CD14-positive monocyte (primary cell): ENCODE measurements around the gene SPATS2. TPM values are rescaled to one million over a fixed set of nuclear protein-coding genes. Genes with fewer than 3 reads are reported as not detected.

Experiments
- DNase-seq, 3 donors: peaks; one replicate each; pipeline ENCODE4 v3.0.0-alpha.2; 2011 to 2022
- H2AFZ ChIP-seq: 2 replicates; pipeline ENCODE4 v1.6.0; 2012; ENCODE audit warnings: mild to moderate bottlenecking, low read depth, low read length, inconsistent platforms; ENCODE audit not compliant: insufficient read depth, poor library complexity, severe bottlenecking
- H3K27ac ChIP-seq, 2 donors: 1 replicate in 1 of 2; 2 replicates in 1 of 2; pipeline ENCODE4 v1.5.1; 2012 to 2013; ENCODE audit warnings: low read length in 2 of 2, control low read depth in 1 of 2, inconsistent platforms in 1 of 2, low read depth in 1 of 2, mild to moderate bottlenecking in 1 of 2
- H3K27me3 ChIP-seq, 2 donors: one replicate each; pipeline versions ENCODE4 v1.6.0 to v1.6.1; 2011 to 2013; ENCODE audit warnings: low read length in 2 of 2; ENCODE audit not compliant: control insufficient read depth in 2 of 2, insufficient read depth in 2 of 2
- H3K36me3 ChIP-seq, 2 donors: replicated peaks in 1 of 2; 1 replicate in 1 of 2; 2 replicates in 1 of 2; pipeline versions ENCODE4 v1.5.1 to v1.6.1; 2012 to 2013; ENCODE audit warnings: low read length in 2 of 2, control low read depth in 1 of 2, inconsistent platforms in 1 of 2, mild to moderate bottlenecking in 1 of 2; ENCODE audit not compliant: insufficient read depth in 2 of 2, control insufficient read depth in 1 of 2
- H3K4me1 ChIP-seq, 2 donors: 1 replicate in 1 of 2; 2 replicates in 1 of 2; pipeline versions ENCODE4 v1.5.1 to v1.6.1; 2012 to 2013; ENCODE audit warnings: low read length in 2 of 2, control low read depth in 1 of 2, inconsistent platforms in 1 of 2, mild to moderate bottlenecking in 1 of 2, moderate library complexity in 1 of 2; ENCODE audit not compliant: insufficient read depth in 2 of 2, control insufficient read depth in 1 of 2
- H3K4me2 ChIP-seq: replicated peaks from 2 replicates; pipeline ENCODE3; 2012; ENCODE audit warnings: low read length, moderate library complexity, mild to moderate bottlenecking; ENCODE audit not compliant: poor library complexity, severe bottlenecking; ENCODE audit errors: extremely low read depth
- H3K4me3 ChIP-seq, 3 experiments: fragments of 200-600 bp in 1 of 3; sonication (generic) in 1 of 3; replicated peaks in 1 of 3; 1 replicate in 2 of 3; 2 replicates in 1 of 3; pipeline ENCODE4 v1.5.1; 2011 to 2013; ENCODE audit warnings: low read length in 3 of 3, mild to moderate bottlenecking in 3 of 3, control low read depth in 2 of 3, low read depth in 2 of 3, inconsistent platforms in 1 of 3, moderate library complexity in 1 of 3
- H3K79me2 ChIP-seq: 2 replicates; pipeline ENCODE4 v1.6.0; 2012; ENCODE audit warnings: mild to moderate bottlenecking, control low read depth, inconsistent platforms, low read length, moderate library complexity; ENCODE audit not compliant: insufficient read depth
- H3K9ac ChIP-seq: 2 replicates; pipeline ENCODE4 v1.6.0; 2017; ENCODE audit warnings: low read length, mild to moderate bottlenecking; ENCODE audit not compliant: insufficient read depth, poor library complexity, severe bottlenecking
- H3K9me3 ChIP-seq, 2 donors: replicated peaks in 1 of 2; 1 replicate in 1 of 2; 2 replicates in 1 of 2; pipeline versions ENCODE4 v1.5.1 to v1.6.1; 2012 to 2013; ENCODE audit warnings: low read length in 2 of 2, control low read depth in 1 of 2; ENCODE audit not compliant: control insufficient read depth in 1 of 2, insufficient read depth in 1 of 2
- H4K20me1 ChIP-seq: 2 replicates; pipeline ENCODE4 v1.6.0; 2012; ENCODE audit warnings: mild to moderate bottlenecking, low read length, control low read depth, moderate library complexity; ENCODE audit not compliant: insufficient read depth
- H3K27ac Mint-ChIP-seq, 7 donors: one replicate each; pipeline ENCODE4 v1.8.0; 2020; ENCODE audit warnings: mild to moderate bottlenecking in 7 of 7, mixed read lengths in 7 of 7, moderate library complexity in 6 of 7, inconsistent platforms in 2 of 7
- H3K27me3 Mint-ChIP-seq, 3 donors: one replicate each; pipeline ENCODE4 v1.8.0; 2021 to 2022; ENCODE audit warnings: low read depth in 3 of 3, mild to moderate bottlenecking in 3 of 3, mixed read lengths in 3 of 3, moderate library complexity in 3 of 3, inconsistent platforms in 1 of 3
- H3K36me3 Mint-ChIP-seq, 2 donors: one replicate each; pipeline ENCODE4 v1.8.0; 2020; ENCODE audit warnings: mixed read lengths in 2 of 2, inconsistent platforms in 1 of 2, mild to moderate bottlenecking in 1 of 2
- H3K4me1 Mint-ChIP-seq: one replicate; pipeline ENCODE4 v1.8.0; 2020; ENCODE audit warnings: mild to moderate bottlenecking, mixed read lengths
- H3K4me3 Mint-ChIP-seq, 2 donors: one replicate each; pipeline ENCODE4 v1.8.0; 2020; ENCODE audit warnings: mild to moderate bottlenecking in 2 of 2, mixed read lengths in 2 of 2, moderate library complexity in 1 of 2
- H3K9me3 Mint-ChIP-seq, 7 donors: one replicate each; pipeline ENCODE4 v1.8.0; 2020 to 2022; ENCODE audit warnings: mixed read lengths in 7 of 7, mild to moderate bottlenecking in 6 of 7, moderate library complexity in 6 of 7, inconsistent platforms in 2 of 7
- WGBS: methylation state at CpG from one replicate; pipeline ENCODE4 v1.1.5; 2013; ENCODE audit warnings: missing lambda C conversion rate; ENCODE audit not compliant: insufficient coverage; 5-methylcytosine and 5-hydroxymethylcytosine counted together
- intact Hi-C, 2 donors: fragments of 100-400 bp; cut with micrococcal nuclease; formaldehyde crosslinking; loops; one replicate each; pipeline versions ENCODE4 v1.15.0 to v1.15.1; 2023
- polyA plus RNA-seq, 3 donors: library from polyadenylated mRNA; depleted of rRNA in 1 of 3; unstranded in 2 of 3; stranded (reverse) in 1 of 3; fragments of 300-500 nt in 2 of 3; fragments of >200 nt in 1 of 3; fragmentation: Illumina TruSeq in 2 of 3; gene quantifications; 1 replicate in 2 of 3; 2 replicates in 1 of 3; pipeline ENCODE4 v1.2.3, GENCODE V29; 2012 to 2021
- TF ChIP-seq, protein P1 (sequence below): fragments of 200-600 bp; IDR thresholded peaks from one replicate; pipeline ENCODE4 v1.8.0; 2022; ENCODE audit warnings: antibody characterized with exemption, mild to moderate bottlenecking

The SPATS2 gene
- polyA plus RNA-seq, 3 donors: 1.1 to 3.2 (median 1.8) TPM

DNA sequence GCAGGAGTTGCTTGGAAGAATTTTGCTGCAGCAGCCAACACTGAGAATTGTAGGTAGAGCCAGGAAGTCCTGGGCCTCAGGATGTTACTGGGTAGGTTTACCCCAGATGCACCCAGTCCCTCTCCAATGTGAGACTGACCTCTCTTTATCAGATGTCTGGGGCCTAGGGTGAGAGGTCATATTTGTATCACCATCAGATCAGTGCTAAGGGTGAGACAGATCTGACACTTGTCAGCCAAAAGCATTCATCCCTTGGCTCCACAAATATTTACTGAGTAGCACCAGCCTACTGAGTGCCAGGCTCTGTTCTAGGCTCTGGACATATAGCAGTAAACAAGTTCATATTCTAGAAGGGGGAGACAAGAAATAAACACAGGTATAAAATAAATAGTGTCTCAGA is 39.9 kb upstream of the SPATS2 start:
- no peak for DNase-seq
- Mint-ChIP-seq H3K4me3 (no peak overlapping the region), H3K27me3 (peaks cover 9 to 18% (median 14%) of the 10 kb centered on the region in 3 donors), H3K9me3 (peaks cover 0 to 2% (median 0%) of the 10 kb centered on the region in 7 donors), H3K36me3 (peaks cover 50 to 76% of the 10 kb centered on the region in 2 donors), H3K27ac (no peak overlapping the region), H3K4me1 (peaks cover 20% of the 10 kb centered on the region)
- Histone ChIP-seq H2AFZ (no peak overlapping the region), H3K4me1 (peaks cover 11 to 13% of the 10 kb centered on the region in 2 donors), H3K9me3 (no peaks in the 10 kb centered on the region), H4K20me1 (no peaks in the 10 kb centered on the region), H3K4me3 (no peak overlapping the region), H3K4me2 (no peak overlapping the region), H3K9ac (no peak overlapping the region), H3K27me3 (peaks cover 3 to 5% of the 10 kb centered on the region in 2 donors), H3K27ac (no peak overlapping the region), H3K36me3 (peaks cover 22 to 59% of the 10 kb centered on the region in 2 donors), H3K79me2 (peaks cover 19% of the 10 kb centered on the region)
- intact Hi-C loops: no loop called here
- TF ChIP-seq, protein P1, sequence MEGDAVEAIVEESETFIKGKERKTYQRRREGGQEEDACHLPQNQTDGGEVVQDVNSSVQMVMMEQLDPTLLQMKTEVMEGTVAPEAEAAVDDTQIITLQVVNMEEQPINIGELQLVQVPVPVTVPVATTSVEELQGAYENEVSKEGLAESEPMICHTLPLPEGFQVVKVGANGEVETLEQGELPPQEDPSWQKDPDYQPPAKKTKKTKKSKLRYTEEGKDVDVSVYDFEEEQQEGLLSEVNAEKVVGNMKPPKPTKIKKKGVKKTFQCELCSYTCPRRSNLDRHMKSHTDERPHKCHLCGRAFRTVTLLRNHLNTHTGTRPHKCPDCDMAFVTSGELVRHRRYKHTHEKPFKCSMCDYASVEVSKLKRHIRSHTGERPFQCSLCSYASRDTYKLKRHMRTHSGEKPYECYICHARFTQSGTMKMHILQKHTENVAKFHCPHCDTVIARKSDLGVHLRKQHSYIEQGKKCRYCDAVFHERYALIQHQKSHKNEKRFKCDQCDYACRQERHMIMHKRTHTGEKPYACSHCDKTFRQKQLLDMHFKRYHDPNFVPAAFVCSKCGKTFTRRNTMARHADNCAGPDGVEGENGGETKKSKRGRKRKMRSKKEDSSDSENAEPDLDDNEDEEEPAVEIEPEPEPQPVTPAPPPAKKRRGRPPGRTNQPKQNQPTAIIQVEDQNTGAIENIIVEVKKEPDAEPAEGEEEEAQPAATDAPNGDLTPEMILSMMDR: no peak

DNA sequence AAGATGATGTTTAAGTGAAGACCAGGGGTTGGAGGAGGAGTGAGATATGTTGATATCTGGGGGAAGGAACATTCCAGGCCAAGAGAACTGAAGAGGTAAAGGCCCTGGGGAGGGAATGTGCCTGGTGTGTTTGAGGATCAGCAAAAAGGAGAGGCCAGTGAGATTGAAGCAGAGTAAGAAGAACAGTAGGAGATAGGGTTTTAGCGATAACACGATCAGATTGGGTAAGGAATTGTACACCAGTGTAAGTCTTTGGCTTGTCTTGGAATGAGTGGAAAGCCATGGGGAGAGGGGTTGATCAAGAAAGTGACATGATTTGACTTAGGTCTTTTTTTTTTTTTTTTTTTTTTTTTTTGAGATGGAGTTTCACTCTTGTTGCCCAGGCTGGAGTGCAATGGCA is 39.4 kb upstream of the SPATS2 start:
- Mint-ChIP-seq H3K4me3 (no peak overlapping the region), H3K27ac (no peak overlapping the region), H3K9me3 (peaks cover 0 to 4% (median 0%) of the 10 kb centered on the region in 7 donors), H3K27me3 (peaks cover 14 to 23% (median 20%) of the 10 kb centered on the region in 3 donors), H3K36me3 (peaks cover 50 to 79% of the 10 kb centered on the region in 2 donors), H3K4me1 (peaks cover 22% of the 10 kb centered on the region)
- no peaks in the 10 kb centered on the region for H4K20me1 ChIP-seq
- intact Hi-C loops: no loop called here
- no peak overlapping the region for H3K9ac ChIP-seq
- DNase-seq: no peak
- H3K9me3 ChIP-seq: no peaks in the 10 kb centered on the region
- TF ChIP-seq, protein P1: no peak
- peaks cover 7 to 10% of the 10 kb centered on the region in 2 donors for H3K27me3 ChIP-seq
- WGBS: no CpG with 5 or more reads among the region's 2 CpGs
- H3K4me3 ChIP-seq: no peak overlapping the region
- no peak overlapping the region for H2AFZ ChIP-seq
- H3K79me2 ChIP-seq: peaks cover 19% of the 10 kb centered on the region
- H3K4me1 ChIP-seq: peaks cover 10 to 14% of the 10 kb centered on the region in 2 donors
- no peak overlapping the region for H3K4me2 ChIP-seq
- H3K36me3 ChIP-seq: peaks cover 22 to 59% of the 10 kb centered on the region in 2 donors
- no peak overlapping the region for H3K27ac ChIP-seq
